ENCODE results near the gene NT5C2.
"Not testable (repeated sequence)": the region's sequence is repeated elsewhere in the genome, so short reads cannot be mapped to it uniquely, and the experiment has no call there.

Gene NT5C2

DNA sequence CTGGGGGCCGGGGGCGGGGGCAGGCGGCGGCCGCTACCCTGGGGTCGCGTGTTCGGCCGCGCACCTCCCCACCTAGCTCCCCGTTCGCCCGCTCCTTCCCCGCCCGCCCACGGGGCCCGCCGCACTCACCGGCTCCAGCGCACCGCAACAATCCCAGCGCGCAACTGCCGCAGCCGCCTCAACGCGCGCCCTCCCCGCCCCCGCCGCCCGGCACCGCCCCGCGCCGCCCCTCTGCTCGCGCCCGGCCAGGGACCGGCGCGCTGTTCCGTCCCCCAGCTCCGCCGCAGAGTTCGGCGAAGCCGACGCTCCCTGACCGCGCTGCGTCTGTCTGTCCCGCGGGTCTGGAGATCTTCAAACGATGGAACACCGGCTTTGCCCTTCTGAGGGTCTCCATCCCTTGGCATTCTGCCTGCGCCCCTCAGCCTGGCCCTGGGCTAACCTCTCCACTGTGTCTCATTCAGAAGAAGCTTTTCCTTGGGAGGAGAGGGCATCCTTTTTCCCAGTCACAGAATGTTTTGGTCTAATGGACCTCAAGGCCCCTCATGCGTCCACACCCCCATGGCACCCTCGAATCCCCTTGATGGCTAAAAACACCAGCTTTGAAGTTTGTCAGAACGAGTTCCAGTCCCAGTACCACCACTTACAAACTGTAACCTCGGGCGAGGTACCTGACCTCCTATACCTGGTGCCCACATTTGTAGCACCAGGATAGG lies at the start of gene NT5C2:
Gene NT5C2 (minus strand): TSS at position 166 of the 713 bp plus-strand sequence. CDS start 18,314 bp downstream, outside the sequence.
- DNase-seq, result peak; percentile 69

DNA sequence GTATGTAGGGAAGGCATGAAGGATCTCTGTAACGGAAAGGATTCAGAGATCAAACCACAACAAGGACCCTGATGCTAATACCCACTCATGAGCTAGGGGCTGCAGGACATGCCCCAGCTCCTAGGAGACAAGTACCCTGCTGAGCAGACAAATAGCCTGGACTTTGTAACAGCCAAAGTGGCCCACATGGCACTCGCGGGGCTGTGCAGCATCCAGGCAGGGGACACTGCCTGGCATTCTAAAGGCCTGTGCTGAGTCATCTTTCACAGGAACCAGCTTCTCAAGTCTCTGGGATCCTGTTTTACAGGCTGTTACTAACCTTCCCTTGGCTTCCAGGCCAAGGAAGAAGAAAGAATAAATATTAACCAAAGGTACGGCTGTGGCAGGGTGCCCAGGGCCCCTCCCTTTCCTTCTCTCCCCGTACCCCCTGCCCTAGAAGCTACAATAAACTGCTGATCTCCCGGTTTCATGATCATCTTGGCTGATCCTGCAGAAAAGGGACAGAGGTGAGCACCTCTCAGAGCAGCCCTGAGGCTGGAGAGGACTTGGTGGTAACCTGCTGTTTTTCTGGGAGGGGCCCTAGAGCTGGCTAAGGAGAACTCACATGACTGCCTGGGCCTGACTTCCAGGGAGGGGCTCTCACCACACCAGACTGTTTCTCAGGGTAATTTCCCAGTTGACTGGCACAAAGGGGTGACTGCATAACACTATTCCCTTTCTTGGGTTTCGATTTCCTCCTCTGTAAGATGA lies 48.4 kb upstream of the NT5C2 start:
- no peak for DNase-seq

DNA sequence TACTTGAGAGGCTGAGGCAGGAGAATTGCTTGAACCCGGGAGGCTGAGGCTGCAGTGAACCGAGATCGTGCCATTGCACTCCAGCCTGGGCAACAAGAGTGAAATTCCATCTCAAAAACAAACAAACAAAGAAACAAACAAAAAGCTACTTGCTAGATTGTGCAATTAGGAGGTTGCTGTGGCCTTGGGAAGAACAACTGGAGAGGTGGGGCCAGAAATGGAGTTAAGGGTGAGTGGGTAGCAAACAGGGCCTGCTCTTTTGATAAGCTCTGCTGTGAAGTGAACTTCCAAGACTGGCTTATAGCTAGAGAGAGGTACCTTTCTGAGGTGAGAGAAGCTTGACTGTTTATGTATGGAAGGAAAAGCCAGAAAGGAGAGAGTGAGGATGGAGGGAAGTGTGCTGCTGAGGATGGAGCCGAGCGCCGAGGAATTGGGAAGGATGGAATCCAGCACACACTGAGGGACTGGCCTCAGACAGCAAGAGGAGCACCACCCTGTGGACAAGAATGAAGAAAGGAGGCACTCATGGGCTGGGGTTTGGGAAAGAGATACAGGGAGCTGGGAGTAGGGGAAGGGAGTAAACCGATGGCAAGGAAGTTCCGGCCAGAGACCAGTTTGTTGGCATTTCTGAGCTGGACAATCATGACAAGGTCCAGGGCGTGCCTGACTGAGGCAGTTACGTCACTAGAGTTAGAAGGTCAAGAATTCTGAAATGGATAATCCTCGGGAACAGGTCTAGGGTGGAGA lies 45.6 kb upstream of the NT5C2 start:
- DNase-seq, result no peak

DNA sequence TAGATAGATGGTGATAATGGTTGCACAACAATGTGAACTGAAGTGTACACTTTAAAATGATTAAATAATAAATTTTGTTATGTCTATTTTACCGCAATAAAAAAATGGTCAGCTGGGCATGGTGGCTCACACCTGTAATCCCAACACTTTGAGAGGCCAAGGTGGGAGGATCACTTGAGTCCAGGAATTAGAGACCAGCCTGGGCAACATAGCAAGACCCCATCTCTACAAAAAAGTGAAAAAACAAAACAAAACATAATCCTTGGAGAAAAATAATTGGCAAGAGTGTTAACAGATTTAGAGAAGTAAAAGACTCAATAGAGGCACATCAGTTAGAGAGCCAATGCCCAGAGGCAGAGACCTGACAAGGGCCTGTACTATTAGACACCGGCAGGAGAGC lies 42.7 kb upstream of the NT5C2 start:
- no peak for DNase-seq

DNA sequence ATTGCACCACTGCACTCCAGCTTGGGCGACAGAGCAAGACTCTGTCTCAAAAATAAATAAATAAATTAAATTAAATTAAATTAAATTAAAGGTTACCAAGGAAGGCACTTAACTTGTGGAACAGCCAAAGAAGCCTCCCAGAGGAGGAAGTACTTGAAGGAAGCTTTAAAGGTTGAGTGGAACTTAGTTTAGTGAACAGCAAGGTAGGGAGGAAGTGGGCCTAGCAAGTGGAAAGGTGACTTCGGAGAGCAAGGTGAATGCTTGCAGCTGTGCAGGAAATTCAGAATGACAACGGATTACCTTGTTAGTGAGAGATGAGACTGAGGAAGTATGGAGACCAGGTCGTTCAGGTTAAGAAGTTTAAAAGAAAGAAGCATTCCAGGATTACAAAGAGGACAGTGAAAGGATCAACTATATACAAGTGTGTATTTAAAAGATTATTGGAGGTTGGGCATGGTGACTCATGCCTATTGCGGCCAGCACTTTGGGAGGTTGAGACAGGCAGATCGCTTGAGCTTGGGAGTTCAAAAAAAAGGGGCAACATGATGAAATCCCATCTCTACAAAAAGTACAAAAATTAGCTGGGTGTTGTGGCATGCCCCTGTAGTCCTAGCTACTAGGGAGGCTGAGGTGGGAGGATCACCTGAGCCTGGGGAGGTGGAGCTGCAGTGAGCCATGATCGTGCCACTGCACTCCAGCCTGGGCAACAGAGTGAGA lies 39.9 kb upstream of the NT5C2 start:
- DNase-seq, result no peak

DNA sequence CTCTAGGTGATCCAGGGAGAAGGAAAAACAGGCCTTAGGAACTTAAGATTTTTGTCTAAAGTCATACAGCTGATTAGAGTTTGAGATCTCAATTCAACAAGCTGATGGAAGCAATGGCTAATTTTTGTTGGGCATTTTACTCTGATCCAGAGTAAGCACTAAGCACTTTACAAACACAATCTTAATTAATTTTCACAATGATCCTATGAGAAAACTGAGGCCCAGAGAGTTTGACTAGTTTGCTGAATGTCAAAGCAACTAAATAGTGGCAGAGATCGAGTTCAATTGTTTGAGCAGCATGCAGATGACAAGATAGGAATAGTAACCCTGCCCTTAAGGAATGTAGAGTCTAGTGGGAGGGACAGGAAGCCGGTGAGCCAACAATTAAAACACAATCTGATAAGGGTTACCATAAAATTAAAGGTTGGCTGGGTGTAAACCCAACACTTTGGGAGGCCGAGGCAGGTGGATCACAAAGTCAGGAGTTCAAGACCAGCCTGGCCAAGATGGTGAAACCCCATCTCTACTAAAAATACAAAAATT lies 39.1 kb upstream of the NT5C2 start:
- DNase-seq, result no peak

DNA sequence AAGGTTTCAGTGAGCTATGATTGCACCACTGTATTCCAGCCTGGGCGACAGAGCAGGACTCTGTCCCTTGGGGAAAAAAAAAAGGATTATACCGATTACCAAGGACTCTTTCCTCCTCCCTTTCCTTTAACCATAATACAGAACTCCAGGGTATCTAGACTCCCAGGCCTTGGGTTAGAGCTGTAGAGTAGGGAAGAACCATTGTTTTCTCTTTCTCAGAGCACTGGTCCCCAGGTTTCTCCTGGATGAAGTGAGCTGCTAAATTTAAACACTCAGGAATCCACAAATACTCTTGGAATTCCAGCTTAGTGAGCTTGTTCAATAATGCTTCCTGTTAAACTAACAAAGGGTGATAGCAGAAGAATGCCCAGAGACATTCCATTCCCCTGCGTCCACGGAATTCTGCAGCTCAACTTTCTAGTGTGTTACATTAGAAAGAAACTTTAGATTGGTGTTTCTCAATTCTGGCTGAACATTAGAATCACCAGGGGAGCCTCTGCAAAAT lies 38.0 kb upstream of the NT5C2 start:
- DNase-seq, result no peak

DNA sequence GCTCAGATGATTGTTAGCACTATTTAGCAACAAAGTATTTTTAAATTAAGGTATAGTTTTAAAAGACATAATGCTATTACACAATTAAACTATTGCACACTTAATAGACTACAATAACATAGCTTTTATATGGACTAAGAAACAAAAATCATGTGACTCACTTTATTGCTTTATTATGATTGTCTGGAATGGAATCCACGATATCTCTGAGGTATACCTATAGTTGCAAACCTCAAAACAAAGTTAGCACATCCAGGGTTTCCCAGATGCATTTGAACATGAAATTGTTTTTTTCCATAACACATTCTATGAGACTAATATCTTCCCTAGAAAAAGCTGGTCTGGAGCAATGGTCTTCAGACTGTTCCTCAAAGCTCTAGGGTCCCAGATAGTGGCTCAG lies 34.3 kb upstream of the NT5C2 start:
- no peak for DNase-seq

DNA sequence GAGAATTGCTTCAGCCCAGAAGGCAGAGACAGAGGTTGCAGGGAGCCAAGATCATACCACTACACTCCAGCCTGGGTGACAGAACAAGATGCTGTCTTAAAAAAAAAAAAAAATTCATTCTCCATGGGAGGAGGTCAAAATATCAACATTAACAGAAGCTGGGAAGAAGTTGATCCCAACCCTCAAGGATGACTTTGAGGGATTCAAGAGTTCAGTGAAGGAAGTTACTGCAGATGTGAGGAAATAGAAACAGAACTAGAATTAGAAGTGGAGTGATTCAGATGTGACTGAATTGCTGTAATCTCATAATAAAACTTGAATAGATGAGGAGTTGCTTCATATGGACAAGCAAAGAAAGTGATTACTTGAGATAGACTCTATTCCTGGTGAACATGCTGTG lies 32.9 kb upstream of the NT5C2 start:
- no peak for DNase-seq

DNA sequence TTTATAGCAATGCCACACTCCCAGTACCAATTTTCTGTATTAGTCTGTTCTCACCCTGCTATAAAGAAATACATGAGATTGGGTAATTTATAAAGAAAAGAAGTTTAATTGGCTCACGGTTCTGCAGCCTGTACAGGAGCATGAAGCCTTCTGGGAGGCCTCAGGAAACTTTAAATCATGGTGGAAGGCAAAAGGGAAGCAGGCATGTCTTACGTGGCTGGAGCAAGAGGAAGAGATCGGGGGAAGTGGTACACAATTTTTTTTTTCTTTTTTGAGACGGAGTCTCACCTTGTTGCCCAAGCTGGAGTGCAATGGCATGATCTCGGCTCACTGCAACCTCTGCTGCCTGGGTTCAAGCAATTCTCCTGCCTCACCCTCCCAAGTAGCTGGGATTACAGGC lies 31.6 kb upstream of the NT5C2 start:
- DNase-seq, result not testable (repeated sequence)

DNA sequence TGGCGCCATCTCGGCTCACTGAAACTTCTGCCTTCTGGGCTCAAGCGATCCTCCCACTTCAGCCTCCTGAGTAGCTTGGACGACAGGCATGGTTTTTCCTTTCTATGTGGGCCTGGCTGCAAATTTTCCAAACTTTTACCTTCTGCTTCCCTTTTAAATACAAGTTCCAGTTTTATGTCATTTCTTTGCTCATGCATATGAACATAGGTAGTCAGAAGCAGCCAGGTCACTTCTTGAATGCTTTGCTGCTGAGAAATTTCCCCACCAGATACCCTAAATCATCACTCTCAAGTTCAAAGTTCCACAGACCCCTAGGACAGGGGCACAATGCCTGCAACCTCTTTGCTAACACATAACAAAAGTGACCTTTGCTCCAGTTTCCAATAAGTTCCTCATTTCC lies 31.1 kb upstream of the NT5C2 start:
- no peak for DNase-seq

DNA sequence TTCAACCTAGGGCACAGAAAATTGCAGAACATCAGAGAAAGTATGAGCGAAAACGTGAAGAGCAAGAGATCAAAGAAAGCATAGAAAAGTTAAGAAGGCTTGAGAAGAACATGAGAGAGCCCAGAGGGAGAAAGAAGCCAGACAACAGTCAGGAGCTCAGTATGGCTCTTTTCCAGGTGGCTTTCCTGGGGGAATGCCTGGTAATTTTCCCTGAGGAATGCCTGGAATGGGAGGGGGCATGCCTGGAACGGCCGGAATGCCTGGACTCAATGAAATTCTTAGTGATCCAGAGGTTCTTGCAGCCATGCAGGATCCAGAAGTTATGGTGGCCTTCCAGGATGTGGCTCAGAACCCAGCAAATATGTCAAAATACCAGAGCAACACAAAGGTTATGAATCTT lies 23.3 kb upstream of the NT5C2 start:
- DNase-seq, result not testable (repeated sequence)

DNA sequence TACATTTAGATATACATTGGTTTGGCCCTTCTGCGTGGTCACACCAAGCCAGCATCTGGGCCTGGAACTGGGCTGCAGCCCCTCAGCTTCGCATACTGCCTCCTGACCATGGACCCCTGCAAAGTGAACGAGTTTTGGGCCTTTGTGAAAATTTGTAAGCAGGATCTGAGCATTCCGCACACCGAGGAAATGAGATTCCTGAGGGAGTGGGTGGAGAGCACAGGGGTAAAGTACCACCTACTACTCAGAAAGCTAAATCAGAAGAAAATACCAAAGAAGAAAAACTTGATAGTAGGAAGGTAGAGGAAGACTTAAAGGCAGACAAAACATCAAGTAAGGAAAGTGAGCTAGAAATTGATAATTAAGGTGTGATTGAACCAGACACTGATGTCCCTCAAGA lies 22.5 kb upstream of the NT5C2 start:
- DNase-seq, result no peak

DNA sequence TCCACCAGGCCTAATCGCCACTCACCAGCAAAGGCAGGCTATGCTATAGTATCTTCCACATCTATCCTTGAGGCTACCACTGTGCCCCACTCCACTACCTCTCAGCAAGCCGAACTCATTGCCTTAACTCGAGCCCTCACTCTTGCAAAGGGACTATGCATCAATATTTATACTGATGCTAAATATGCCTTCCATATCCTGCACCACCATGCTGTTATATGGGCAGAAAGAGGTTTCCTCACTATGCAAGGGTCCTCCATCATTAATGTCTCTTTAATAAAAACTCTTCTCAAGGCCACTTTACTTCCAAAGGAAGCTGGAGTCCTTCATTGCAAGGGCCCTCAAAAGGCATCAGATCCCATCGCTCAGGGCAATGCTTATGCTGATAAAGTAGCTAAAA lies 17.2 kb upstream of the NT5C2 start:
- not testable (repeated sequence) for DNase-seq

DNA sequence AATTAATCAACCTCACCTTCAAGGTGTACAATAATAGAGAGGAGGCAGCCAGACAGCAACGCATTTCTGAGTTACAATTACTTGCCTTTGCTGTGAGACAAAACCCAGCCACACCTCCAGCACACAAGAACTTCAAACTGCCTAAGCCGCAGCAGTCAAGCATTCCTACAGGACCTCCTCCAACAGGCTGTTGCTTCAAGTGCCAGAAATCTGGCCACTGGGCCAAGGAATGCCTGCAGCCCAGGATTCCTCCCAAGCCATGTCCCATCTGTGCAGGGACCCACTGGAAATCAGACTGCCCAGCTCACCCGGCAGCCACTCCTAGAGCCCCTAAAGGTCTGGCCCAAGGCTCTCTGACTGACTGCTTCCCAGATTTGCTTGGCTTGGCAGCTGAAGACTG lies 14.6 kb upstream of the NT5C2 start:
- not testable (repeated sequence) for DNase-seq

DNA sequence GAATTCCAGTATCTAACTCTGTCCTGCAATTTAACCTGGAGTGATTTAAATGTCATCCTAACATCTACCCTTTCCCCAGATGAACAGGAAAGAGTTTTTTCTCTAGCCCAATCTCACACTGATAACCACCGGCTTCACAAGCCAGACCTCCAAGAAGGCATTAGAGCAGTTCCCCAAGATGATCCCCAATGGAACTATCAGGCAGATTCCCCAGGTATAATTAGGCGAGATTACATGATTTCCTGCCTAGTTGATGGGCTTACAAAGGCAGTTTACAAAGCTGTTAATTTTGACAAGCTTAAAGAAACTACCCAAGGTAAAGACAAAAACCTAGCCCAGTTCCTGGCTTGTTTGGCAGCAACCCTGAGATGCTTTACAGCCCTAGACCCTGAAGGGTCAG lies 14.1 kb upstream of the NT5C2 start:
- DNase-seq, result no peak

DNA sequence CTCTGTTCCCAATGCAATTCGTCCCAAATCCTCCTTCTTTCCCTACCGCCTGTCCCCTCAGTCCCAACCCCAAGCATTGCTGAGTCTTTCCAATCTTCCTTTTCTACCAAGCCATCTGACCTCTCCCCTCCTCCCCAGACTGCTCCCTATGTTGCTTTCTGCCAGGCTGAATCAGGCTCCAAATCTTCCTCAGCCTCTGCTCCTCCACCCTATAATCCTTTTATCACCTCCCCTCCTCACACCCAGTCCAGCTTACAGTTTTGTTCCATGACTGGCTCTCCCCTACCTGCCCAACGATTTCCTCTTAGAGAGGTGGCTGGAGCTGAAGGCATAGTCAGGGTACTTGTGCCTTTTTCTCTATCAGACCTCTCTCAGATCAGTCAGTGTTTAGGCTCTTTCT lies 13.6 kb upstream of the NT5C2 start:
- DNase-seq, result not testable (repeated sequence)

DNA sequence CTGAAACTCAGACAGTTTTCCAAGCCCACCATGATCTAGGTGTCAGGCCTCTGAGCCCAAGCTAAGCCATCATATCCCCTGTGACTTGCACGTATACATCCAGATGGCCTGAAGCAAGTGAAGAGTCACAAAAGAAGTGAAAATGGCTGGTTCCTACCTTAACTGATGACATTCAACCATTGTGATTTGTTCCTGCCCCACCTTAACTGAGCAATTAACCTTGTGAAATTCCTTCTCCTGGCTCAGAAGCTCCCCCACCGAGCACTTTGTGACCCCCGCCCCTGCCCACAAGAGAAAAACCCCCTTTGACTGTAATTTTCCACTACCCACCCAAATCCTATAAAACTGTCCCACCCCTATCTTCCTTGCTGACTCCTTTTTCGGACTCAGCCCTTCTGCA lies 12.3 kb upstream of the NT5C2 start:
- DNase-seq, result not testable (repeated sequence)

DNA sequence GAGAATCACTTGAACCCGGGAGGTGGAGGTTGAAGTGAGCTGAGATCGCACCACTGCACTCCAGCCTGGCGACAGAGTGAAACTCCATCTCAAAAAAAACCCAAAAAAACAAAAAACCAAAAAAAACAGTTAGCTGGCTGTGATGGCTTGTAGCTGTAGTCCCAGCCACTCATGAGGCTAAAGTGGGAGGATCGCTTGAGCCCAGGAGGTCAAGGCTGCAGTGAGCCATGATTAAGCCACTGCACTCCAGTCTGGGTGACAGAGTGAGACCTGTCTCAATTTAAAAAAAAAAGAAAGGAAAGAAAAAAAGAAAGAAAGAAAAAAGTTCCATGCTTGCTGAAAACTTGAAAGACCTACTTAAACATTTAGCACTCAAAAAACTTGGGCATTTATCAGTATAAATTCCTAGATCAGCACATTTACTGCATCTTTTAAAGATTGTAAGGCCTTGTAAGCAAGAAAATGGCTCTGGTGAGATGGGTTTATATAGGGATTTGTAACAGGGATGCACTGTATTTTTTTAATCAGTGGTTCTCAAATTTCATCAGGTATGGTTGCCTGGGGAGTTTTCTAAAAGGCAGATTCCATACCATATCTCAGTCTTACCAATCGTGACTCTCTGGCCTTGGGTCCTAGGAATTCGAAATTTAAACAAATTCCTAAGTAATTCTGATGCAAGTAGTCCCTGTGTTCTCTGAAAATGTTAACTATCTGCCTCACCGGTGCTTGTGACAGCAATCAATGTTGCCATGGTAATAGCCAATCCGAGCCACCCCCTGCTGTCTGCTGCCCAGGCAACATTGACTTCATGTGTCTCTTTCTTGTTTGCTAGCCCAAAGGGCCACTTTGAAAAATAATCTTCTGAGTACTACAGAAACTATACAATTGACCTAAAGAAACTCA lies 11.5 kb upstream of the NT5C2 start:
- DNase-seq, result no peak

DNA sequence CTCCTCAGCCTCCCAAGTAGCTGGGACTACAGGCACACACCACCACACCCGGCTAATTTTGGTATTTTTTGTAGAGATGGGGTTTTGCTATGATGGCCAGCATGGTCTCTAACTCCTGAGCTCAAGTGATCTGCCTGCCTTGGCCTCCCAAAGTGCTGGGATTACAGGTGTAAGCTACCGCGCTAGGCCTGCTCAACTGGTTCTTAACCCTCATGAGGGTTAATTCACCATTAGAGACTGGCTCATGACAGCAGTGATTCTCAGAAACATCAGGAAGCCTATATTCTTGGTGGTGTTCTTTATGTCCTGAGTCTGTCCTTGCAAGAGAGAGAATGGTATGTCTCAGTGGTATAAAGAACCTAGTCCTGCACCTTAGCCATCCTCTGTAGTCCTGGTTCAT lies 10.4 kb upstream of the NT5C2 start:
- DNase-seq, result no peak

DNA sequence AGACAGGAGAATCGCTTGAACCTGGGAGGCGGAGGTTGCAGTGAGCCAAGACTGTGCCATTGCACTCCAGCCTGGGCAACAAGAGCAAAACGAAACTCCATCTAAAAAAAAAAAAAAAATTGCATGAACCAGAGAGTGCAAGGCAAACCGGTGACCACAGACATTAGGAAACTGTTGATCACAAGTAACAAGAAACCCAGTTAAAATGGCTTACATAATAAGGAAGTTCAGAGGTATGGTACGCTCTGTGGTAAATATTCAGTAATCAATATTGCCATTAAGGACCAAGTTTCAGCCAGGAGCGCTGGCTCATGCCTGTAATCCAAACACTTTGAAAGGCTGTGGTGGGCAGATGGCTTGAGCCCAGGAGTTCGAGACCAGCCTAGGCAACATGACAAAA lies 9.2 kb upstream of the NT5C2 start:
- DNase-seq, result no peak

DNA sequence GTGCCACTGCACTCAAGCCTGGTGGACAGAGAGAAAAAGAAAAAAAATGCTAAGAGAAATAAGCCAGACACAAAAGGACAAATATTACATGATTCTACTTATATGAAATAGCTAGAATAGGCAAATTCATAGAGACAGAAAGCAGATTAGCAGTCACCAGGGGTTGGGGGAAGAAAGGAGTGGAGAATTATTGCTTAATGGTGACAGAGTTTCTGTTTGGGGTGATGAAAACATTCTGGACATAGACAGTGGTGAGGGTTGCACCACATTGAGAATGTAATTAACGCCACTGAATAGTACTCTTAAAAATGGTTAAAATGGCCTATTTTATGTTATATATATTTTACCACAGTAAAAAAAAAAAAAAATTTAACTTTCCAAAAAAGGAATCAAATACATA lies 6.4 kb upstream of the NT5C2 start:
- DNase-seq, result no peak

Measured in activated CD4-positive, alpha-beta T cell treated with anti-CD3 and anti-CD28 coated beads, Interleukin-2, amount 50 U/mL, for 1 hour (primary cell).